PFSK-1 (cell line): ENCODE data around the gene FAM222A.

Experiments
- POLR2AphosphoS5 ChIP-seq: IDR thresholded peaks from 2 replicates; pipeline ENCODE4 v1.6.1; 2012; ENCODE audit warnings: low read depth, mild to moderate bottlenecking, control low read depth, low read length, moderate library complexity
- REST ChIP-seq, 2 experiments: IDR thresholded peaks; 2 replicates each; pipeline versions ENCODE4 v1.6.1 to v1.8.0; 2011 to 2012; ENCODE audit warnings: low read depth in 2 of 2, low read length in 2 of 2, control low read depth in 1 of 2, inconsistent platforms in 1 of 2, mild to moderate bottlenecking in 1 of 2, moderate library complexity in 1 of 2; ENCODE audit not compliant: insufficient read depth in 1 of 2
- TAF1 ChIP-seq: IDR thresholded peaks from 2 replicates; pipeline ENCODE4 v1.6.1; 2012; ENCODE audit warnings: low read length, control low read depth, borderline replicate concordance; ENCODE audit not compliant: insufficient read depth

- TF ChIP-seq REST (IDR thresholded peaks at IDR 0.05; ENCODE audit: insufficient read depth in 1 of 2, low read depth in 2 of 2, low read length in 2 of 2), result no peak
- no peak for TF ChIP-seq TAF1
- no peak for TF ChIP-seq POLR2AphosphoS5
Measured at GRCh38 chr12:109817627-109818231, 104.1 kb downstream of the FAM222A start.
